ENCODE data around the gene RPS19.

GRCh38 chr19:41864374-41864773, 4.3 kb downstream of the RPS19 start:
- TF ChIP-seq POLR2AphosphoS5 (IDR thresholded peaks at IDR 0.05; ENCODE audit: low read depth, low read length) (peak; percentile 61), TAF1 (IDR thresholded peaks at IDR 0.05; ENCODE audit: low read depth, low read length) (no peak), POLR2A (IDR thresholded peaks at IDR 0.05; ENCODE audit: low read depth, low read length) (peak; percentile 70; the same call in 1 of the 2 replicates), PAX5 (IDR thresholded peaks at IDR 0.05; ENCODE audit: insufficient read depth, low read length, severe bottlenecking) (no peak)

Data from GM12891 (cell line).